GDM1 (cell line): ENCODE measurements around the gene SUGCT.

ENCODE experiments used
- DNase-seq: peaks from one replicate; lab custom pipeline; 2025; lab: John Stamatoyannopoulos, UW

SUGCT gene

DNA sequence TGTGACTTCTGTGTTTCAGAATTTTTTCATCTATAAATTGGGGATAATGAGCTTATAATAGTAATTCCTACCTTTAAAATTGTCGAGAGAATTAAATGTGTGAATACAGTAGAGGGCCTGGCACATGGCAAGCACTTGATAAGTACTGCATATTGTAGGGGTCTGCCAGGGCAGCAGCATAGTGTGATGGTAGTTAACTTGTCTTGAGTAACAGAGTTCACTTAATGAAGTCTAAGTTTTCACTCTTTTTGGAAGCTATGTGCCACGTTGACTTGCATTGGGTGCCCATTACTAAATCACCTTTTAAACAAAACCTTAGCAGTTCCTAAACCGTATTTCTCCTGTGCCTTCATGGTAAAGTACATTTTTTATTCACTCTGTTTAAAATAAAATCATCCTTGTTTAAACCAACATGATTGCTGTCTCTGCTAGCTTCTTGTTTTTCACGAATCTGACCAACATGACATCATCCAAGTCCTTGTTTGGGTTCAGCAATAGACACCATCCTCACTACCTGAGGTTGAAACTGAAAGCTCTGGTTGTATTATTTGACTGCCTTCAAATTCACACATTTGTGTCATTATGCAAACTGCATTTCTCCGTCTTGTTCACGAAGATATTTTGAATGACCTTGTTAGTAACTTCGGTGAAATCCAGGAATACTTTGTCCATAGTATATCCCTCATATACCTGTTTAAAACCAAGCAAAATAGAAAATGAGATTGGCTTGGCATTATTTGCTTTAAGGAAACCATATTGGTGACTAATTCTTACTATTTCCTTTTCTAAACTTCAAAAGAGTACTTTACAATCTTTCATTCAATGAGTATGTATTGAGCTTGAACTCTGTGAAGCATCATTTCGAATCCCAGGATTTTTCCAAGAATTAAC, 340.2 kb downstream of the SUGCT start:
- DNase-seq = no peak

DNA sequence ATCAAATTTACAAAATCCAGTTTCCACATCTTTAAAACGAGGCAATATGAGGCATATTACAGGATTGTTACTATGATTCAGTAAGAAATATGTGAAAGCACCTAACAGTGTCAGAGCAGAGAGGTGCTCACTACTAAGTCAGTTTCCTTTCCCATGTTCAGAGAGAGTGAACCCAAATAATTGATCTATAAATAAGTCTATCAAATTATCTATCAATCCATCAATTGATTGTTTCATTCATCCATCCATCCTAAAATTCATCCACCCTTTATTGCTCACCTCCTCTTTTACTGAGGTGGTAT, 340.8 kb downstream of the SUGCT start:
- no peak for DNase-seq

DNA sequence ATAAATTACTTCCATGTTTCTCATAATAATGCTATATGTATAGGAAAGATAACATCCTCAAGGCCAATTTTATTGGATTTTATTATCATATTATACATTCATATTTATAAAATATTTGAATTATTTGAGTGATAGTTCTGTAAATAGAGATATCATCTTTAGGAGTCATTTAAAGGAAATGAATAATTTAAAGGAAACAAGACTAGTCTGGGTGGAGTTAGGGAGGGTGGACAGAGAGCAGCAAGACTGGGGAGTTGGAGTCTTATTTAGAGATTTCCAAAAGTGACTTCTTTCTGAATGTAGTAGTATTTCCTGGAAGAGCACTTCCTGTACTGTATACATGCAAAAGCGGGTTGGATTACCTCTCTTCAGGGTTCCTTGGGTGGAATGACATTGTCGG, 342.3 kb downstream of the SUGCT start:
- DNase-seq = no peak

DNA sequence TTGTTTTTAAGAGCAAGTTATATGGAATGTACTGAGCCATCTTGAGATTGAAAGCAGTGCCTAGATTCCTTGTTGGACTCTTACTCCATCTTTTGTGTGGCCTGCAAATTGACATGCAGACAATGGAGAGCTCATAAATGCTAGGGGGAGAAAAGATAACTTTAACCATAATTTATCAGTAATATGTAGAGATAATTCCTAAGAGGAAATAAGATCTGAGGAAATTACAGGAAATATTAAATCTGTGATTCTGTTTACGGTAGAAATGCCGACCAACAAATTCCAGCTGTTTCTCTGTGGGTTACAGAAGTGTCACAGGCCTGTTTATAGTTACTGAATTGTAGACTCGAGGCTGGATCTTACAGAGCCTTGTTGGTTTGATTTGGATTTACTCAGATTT, 348.0 kb downstream of the SUGCT start:
- no peak for DNase-seq

DNA sequence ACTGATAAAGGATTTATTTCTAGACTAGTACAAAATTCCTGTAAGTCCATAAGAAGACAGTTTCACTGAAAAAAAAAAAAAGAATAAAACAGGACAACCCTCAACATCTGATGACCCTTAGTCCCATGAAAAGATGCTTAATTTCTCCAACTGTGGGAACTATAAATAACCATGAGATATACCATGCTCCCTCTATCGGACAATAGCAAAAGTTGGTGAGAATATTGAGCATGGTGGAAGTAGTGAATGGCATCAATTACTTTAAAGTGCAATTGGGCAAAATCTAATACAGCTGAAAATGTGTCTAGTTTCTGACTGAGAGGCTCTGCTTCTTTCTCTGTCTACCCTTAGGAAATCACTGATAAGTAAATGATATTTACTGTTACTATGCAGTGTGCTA, 348.8 kb downstream of the SUGCT start:
- DNase-seq = no peak

DNA sequence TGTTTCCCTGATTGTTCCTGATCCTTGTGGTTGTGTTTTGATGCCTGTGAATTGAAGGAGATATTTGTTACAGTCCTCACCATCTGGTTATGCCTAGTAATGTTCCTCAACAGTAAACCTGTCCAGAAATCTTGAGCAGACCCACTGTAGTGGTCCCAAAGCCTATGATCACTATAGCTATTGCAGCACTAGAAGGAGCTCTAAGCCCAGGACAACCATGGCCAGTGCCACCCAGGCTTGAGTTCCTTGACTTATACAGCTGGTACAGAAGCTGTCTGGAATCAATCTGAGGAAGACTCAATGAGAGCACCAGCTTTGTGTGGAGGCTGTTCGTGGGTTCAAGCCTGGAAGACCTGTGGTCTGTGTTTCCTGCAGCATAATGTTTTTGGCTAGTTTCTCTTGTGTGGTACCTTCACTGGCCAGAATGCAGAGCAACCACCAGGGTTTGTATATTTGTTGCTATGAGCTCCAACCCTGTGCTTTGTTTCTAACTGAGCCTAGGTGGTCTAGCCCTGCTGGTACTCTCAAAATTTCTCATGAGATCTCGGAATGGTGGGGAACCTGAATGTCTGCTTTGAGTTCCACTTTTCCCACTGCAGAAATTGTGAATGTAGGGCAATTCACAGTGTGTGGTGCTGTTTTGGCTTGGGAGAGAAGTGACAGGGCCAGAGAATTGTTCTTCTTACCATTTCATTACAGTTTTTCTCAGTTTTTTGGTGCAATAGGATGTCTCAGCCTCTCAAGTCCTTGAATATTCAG, 355.2 kb downstream of the SUGCT start:
- DNase-seq = peak; percentile 52

DNA sequence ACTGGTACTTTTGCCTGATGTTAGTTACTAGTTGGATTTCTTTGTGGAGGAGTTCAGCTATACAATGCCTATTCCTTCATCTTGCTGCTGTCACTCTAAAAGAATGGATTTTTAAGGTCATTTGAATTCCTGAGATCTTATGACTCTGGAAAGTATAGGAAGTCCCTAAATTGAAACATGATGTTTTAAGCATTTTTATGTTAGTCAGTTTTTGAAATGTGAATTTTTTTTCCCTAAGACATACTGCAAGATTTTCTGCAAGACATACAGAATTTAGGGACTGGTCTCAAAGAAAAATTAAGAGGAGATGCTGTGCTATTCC, 355.8 kb downstream of the SUGCT start:
- no peak for DNase-seq

DNA sequence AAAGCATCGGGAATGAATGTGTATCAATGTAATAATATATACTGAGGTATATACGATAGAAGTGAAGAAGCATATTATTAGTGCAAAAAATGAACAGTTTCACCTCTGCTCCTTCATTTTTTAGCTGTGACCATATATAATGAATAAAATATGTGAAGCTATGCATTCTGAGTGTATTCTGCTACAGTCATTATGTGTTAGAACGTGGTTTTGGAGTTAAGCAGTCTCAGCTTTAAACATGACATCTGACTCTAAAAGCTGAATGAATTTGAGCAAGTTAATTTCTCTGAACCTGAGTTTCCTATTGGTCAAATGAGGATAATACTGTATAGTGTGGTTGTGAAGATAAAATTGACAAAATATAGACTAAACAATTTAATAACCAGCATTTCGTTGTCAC, 358.1 kb downstream of the SUGCT start:
- no peak for DNase-seq

DNA sequence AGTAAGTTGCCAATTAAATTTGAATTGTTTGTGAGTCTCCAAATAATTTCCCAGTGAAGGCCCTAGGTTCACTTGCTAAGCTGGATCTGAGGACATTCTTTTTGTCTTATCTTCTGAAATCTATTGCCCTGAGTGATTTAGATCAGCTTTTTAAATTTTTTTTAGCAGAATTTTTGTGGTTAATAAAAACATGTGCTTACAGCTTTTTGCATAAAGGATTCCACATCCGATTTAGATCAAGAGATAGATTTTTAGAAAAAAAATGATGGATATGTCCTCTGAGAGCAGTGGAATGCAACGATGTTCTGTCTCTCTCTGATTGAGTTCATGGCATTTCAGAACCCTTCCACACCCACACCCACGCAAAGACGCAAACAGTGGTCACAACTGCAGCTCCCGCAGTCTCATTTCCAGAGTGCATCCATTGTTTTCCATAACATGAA, 358.8 kb downstream of the SUGCT start:
- DNase-seq = no peak

DNA sequence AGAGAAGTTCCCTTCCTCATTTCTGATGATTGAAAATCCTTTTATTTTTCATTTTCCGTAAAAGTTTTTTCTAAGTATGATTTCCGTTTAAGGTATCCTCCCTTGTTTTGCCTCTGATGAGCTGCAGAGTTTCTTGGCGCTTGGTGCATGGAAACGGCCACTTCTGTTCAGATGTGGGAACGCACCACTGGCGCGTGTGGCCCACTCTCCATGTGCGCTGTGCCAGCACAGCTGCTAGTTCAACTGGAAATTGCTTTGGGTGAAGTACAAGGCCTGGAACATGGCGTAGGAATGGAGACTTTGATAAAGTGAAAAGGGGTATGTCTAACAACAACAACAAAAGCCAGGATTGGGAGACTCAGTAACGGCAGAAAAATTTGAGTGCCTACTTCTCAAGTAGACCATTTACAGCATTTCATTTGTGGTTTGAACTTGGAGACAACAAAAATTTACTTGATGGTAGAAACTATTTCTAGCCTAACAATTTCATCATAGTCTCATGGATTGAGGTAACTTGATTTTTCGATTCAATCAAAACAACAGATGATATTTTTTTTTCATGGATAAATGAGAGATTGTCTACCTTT, 364.2 kb downstream of the SUGCT start:
- no peak for DNase-seq

DNA sequence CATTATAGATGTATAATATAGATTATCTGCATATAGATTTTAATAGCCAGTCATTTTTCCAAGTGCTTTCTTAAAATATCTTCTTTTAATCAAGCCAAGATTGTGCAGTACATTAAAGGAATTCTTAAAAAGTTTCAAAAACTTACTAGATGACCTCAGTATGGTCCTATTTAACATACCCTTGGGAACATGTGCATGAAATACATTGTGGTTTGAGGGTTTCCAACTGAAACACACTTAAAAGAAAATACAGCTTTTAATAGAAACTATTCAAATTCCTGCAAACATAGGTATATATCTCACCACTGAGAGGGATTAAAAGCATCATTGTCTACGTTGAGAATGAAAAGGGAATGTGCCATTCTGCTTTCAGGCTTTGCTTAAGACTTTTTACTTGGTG, 364.9 kb downstream of the SUGCT start:
- DNase-seq = no peak

DNA sequence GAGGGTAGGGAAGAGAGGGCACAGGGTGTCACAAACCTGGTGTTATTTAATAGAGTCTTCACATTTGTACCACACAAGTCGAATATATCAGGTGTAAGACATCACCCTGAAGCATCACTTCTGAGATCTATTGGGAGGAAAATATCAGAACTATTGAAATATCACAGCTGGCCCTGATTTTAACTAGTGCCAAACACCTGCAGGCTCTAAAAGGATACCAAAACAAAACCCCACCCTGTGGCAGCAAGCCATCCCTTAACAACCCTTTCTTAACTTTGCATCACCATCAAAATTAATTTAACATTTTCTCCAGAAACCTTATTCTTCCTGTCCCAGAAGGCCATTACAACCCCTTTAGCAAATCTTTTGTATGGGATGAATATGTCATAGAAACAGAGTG, 365.4 kb downstream of the SUGCT start:
- no peak for DNase-seq

DNA sequence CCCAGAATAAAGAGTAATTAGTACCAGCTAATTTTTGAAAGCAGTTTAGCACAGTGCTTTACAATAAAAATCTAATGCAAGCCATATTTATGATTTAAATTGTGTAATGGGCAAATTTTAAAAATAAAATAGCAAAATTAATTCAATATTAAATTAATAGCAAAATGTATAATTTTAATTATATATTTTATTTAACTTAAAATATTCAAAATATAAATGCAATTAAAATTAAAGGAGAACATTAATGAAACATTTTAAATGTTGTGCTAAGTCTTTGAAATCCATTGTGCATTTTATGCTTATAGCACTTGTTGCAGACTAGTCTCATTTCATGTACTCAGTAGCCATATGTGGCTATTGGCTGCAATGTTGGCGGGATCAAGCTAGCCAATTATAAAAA, 367.6 kb downstream of the SUGCT start:
- DNase-seq = no peak

DNA sequence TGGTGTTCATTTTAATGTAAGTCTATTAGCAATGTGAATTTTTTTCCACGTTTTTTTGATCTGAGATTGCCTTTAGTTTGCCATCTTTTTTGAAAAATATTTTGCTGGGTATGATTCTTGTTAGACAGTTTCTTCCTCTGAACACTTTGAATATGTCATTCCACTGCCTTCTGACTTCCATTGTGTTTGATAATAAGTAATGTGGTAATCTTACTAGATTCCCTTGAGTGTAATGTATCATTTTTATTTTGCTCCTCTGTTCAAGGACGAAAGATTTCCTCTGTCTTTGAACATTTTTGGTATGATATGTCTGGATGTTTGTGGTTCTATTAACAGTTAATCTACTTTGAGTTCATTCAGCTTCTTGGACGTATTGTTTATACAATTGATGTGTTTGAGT, 371.4 kb downstream of the SUGCT start:
- no peak for DNase-seq

DNA sequence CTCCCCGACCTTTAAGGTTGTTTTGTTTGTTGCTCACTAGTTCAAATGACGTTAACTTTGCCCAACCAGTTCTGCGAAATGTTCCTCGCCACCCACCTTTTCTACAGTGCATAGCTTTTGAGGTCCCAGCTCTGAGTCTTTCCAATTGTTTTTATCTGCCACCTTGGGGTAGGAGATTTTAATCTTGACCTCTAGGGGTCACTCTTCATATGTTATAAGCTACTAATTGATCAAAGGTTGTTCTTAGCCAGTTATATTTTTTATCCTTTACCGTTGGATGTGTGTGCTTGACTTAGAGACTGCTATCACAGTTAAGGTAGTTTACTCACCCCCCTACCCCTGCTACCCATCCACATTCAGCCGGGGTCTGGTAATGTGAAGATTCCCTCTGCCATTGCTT, 372.4 kb downstream of the SUGCT start:
- DNase-seq = no peak

DNA sequence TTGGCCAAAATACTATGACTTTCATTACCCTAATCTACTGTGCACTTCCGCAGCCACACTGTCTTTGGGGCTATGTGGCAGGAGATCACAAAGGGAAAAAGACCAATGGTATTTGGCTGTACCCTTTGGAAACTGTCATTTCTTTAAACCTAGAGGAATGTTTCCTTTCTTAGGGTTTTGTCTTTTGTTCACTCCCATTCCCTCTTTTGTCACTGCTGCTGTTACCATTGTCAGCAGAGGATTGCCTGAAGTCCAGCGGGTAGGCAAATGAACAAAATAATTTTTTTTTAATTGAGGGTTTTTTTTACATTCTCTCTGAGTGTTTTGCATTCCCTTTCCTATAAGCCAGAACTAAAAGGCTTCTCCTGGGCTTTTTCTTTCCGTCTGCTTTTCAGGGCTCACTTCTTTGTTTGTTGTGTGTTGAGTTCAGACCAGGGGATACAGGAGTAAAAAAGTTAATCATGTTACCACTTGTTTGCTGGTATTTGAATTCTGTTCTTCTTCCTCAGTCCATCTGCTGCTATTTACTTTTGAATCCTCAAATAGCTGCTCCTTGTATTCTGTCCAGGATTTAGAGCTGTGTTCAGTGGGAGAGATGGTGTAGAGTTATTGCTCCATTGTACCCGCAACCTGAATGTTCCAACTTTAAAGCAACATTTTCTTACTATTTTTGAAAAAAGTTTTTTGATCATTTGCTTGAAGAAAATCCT, 374.6 kb downstream of the SUGCT start:
- no peak for DNase-seq

DNA sequence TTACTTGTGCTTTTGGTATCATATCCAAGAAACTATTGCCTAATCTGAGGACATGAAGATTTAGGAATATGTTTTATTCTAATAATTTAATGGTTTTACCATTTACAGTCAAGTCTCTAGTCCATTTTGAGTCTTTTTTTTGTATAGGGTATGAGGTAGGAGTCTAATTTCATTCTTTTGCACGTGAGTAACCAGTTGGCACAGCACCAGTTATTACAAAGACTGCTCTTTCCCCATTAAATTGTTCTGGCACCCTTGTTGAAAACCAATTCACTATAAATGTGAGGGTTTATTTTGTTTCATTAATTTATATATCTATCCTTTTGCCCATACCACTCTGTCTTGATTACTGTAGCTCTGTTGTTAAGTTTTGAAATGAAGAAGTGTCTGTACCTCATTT, 381.6 kb downstream of the SUGCT start:
- DNase-seq = no peak

DNA sequence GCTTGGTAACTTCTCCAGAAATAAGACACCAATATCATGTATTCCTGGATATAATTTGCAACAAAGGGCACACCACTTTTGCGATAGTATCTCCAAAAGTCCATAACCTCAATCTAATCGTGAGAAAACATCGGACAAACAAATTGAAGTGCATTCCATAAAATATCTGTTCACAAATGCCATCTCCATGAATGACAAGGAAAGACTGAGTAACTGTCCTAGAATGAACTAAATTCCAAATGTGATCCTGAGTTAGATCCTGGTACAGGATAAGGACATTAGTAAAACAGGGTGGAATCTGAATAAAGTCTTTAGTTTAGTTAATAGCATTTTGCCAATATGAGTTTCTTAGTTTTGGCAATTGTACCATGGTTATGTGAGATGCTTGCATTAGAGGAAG, 384.2 kb downstream of the SUGCT start:
- no peak for DNase-seq

DNA sequence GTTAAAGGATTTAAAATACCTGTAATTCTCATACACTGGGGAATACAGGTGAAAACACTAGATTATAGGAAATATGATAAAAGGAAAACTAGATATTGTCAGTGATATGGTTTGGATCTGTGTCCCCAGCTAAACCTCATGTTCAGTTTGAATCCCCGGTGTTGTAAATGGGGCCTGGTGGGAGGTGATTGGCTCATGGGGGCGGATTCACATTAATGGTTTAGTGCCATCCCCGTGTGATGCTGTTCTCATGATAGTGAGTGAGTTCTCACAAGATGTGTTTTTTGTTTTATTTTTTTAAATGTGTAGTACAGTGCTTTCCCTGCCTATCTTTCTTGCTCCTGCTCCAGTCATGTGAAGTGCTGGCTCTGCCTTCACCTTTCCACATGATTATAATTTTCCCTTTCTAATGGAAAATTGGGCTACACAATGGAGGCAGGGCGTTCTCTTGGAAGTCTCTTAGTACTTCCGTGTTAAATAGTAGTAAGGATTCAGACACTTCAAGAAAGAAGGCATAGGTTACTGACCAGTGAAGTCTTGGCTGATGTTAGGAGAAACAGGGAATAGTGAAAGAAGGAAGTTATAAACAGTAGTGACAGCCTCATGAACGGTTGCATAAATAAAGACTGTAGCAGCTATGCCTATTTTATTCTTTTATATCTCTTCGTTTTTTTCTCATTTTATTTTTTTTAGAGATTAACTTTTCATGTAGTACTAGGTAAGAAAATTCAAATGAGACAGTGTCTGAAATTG, 386.4 kb downstream of the SUGCT start:
- no peak for DNase-seq

DNA sequence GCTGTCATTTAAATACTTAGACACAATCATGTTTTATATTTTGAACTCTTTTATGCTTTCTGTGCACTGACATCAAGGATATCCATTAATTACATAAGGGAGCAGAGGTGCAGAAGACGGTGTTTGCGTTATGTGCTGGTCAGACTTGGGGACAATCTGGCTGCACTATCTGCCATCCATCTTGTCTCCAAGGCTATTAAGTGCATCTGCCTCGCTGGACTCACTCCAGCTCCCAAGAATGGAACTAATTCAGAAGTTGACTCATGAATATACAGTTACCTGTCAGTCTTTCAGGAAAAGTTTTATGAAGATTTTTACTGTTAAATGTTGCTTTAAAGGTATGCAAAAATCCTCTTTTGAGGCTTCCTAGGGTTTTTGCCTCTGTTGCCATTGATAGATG, 391.0 kb downstream of the SUGCT start:
- DNase-seq = no peak

DNA sequence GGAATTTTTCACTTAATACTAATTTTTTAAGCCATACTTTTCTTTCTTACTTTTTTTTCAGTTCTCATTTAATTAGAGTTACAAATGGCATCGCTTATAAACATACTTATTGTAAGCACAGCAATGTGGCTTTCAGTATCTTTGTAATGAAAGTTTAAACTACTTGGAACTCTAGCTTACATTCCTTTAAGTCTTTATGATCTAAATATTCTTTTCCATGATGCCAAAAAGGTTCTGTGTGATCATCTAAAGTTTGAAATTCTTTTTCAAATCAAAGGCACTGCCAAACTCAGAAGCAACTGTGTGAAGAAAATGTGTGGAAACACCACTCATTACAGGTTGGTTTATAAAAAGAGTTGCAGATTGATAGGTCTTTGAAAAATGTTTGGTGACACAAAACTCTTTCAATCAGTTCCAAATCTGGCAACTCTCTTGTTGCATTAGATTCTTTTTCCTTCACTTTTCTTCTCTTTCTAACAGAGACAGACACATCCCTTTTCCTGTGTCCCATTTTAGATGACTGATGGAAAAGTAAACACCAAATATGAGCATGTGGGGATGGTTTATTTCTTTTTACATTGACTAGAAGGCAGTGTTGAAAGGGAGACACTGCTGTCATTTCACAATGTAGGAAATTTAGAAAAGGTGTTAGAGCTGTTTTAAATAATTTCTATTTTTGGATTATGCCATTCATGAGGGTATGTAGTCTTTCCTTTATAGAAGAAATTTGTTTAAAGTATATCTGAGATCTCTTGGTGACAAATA, 392.3 kb downstream of the SUGCT start:
- DNase-seq = no peak
